HepG2 (cell line): Measurements from ENCODE around the gene CD68. TPM values are rescaled to one million over a fixed set of nuclear protein-coding genes. Genes with fewer than 3 reads are reported as not detected.

Experiments used
- CREM ChIP-seq, 2 experiments: sonication (generic) in 1 of 2; formaldehyde crosslinking in 1 of 2; IDR thresholded peaks; 2 replicates each; pipeline versions ENCODE4 v1.4.0 to v1.6.1; 2016 to 2020; ENCODE audit warnings: antibody characterized with exemption in 1 of 2, mild to moderate bottlenecking in 1 of 2, missing genetic modification reagents in 1 of 2
- HNRNPH1 ChIP-seq: fragments of 200-400 bp; formaldehyde crosslinking; optimal IDR thresholded peaks from 2 replicates; pipeline ENCODE3; 2017; ENCODE audit warnings: mild to moderate bottlenecking, low read depth, low read length
- HOXA3 ChIP-seq: sonication (generic); formaldehyde crosslinking; IDR thresholded peaks from 2 replicates; pipeline ENCODE4 v1.5.0; 2020; ENCODE audit warnings: missing genetic modification reagents
- IKZF1 ChIP-seq: fragments of 450-650 bp; IDR thresholded peaks from 2 replicates; pipeline ENCODE4 v1.7.1; 2016
- KLF15 ChIP-seq: sonication (generic); formaldehyde crosslinking; IDR thresholded peaks from 2 replicates; pipeline ENCODE4 v1.8.1; 2023; ENCODE audit warnings: borderline replicate concordance, mild to moderate bottlenecking, inconsistent platforms, missing genetic modification reagents, mixed read lengths
- KMT2B ChIP-seq: IDR thresholded peaks from 2 replicates; pipeline ENCODE4 v1.6.1; 2016; ENCODE audit warnings: missing genetic modification reagents, missing compliant biosample characterization
- MAFK ChIP-seq, 2 experiments: IDR thresholded peaks in 1 of 2; conservative IDR thresholded peaks in 1 of 2; 2 replicates each; pipeline ENCODE4 v1.6.1; 2011; ENCODE audit warnings: improper control_type of control experiment in 2 of 2, low read length in 2 of 2
- NFE2L2 ChIP-seq: fragments of 150-350 bp; IDR thresholded peaks from 2 replicates; pipeline ENCODE4 v1.6.1; 2014; ENCODE audit warnings: low read length
- NR1H2 ChIP-seq: sonication (generic); formaldehyde crosslinking; IDR thresholded peaks from 2 replicates; pipeline ENCODE4 v1.8.1; 2022; ENCODE audit warnings: low read depth, missing genetic modification reagents, borderline replicate concordance
- RBAK ChIP-seq: sonication (generic); formaldehyde crosslinking; IDR thresholded peaks from 2 replicates; pipeline ENCODE4 v1.5.1; 2020; ENCODE audit warnings: mild to moderate bottlenecking, missing genetic modification reagents
- SIX1 ChIP-seq: sonication (generic); formaldehyde crosslinking; IDR thresholded peaks from 2 replicates; pipeline ENCODE4 v1.4.0; 2020; ENCODE audit warnings: missing genetic modification reagents, borderline replicate concordance
- SMAD3 ChIP-seq: sonication (generic); formaldehyde crosslinking; IDR thresholded peaks from 2 replicates; pipeline ENCODE4 v1.4.0; 2020; ENCODE audit warnings: missing genetic modification reagents
- ZBTB7A ChIP-seq: sonication (generic); formaldehyde crosslinking; IDR thresholded peaks from 2 replicates; pipeline ENCODE4 v1.8.0; 2022; ENCODE audit warnings: mild to moderate bottlenecking, missing genetic modification reagents
- ZNF343 ChIP-seq: sonication (generic); formaldehyde crosslinking; IDR thresholded peaks from 2 replicates; pipeline ENCODE4 v1.4.0; 2020; ENCODE audit warnings: mild to moderate bottlenecking, missing genetic modification reagents
- ZNF547 ChIP-seq: sonication (generic); formaldehyde crosslinking; IDR thresholded peaks from 2 replicates; pipeline ENCODE4 v1.5.1; 2020; ENCODE audit warnings: mild to moderate bottlenecking, missing genetic modification reagents
- ZNF607 ChIP-seq: sonication (generic); formaldehyde crosslinking; IDR thresholded peaks from 2 replicates; pipeline ENCODE4 v1.5.1; 2020; ENCODE audit warnings: missing genetic modification reagents, mild to moderate bottlenecking, borderline replicate concordance
- ZNF709 ChIP-seq: sonication (generic); formaldehyde crosslinking; IDR thresholded peaks from 2 replicates; pipeline ENCODE4 v1.5.0; 2020; ENCODE audit warnings: mild to moderate bottlenecking, missing genetic modification reagents
- polyA plus RNA-seq, 8 experiments: library from polyadenylated mRNA; depleted of rRNA in 3 of 8; stranded (reverse) in 7 of 8; unstranded in 1 of 8; fragments of >200 nt; fragmentation: Illumina TruSeq in 4 of 8; extraction: Trizol in 4 of 8; gene quantifications; 2 replicates each; pipeline versions ENCODE4 v1.2.1 to v1.2.3, GENCODE V29; 2011 to 2016; ENCODE audit warnings: low read depth in 4 of 8, missing spikeins in 1 of 8, mixed read lengths in 1 of 8; ENCODE audit not compliant: insufficient read depth in 1 of 8
- total RNA-seq, 5 experiments: library from RNA; depleted of rRNA; stranded (reverse); fragments of >200 nt; fragmentation: Illumina TruSeq; extraction: Trizol; gene quantifications; 2 replicates each; pipeline ENCODE4 v1.2.3, GENCODE V29; 2016; ENCODE audit warnings: low read depth in 1 of 5
- TF ChIP-seq, protein P1 (sequence below): sonication (generic); formaldehyde crosslinking; IDR thresholded peaks from 2 replicates; pipeline ENCODE4 v1.4.0; 2020; ENCODE audit warnings: missing genetic modification reagents
- TF ChIP-seq, protein P2 (sequence below): sonication (generic); formaldehyde crosslinking; IDR thresholded peaks from 2 replicates; pipeline ENCODE4 v1.4.0; 2020; ENCODE audit warnings: missing genetic modification reagents
- TF ChIP-seq, protein P3 (sequence below): sonication (generic); formaldehyde crosslinking; IDR thresholded peaks from 2 replicates; pipeline ENCODE4 v1.9.0; 2022; ENCODE audit warnings: low read depth, missing genetic modification reagents

CD68 gene
- total and polyA plus RNA-seq, 2 of the 13 experiments (the other 11 are each of a cell fraction or from before 2014, with no cell fraction given) = 10.3 to 104 TPM

DNA sequence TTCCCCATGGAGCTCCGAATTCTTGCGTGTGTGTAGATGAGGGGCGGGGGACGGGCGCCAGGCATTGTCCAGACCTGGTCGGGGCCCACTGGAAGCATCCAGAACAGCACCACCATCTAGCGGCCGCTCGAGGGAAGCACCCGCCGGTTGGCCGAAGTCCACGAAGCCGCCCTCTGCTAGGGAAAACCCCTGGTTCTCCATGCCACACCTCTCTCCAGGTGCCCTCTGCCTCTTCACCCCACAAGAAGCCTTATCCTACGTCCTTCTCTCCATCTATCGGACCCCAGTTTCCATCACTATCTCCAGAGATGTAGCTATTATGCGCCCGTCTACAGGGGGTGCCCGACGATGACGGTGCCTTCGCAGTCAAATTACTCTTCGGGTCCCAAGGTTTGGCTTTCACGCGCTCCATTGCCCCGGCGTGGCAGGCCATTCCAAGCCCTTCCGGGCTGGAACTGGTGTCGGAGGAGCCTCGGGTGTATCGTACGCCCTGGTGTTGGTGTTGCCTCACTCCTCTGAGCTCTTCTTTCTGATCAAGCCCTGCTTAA is 18.3 kb upstream of the CD68 start (continued):
- TF ChIP-seq, protein P1, sequence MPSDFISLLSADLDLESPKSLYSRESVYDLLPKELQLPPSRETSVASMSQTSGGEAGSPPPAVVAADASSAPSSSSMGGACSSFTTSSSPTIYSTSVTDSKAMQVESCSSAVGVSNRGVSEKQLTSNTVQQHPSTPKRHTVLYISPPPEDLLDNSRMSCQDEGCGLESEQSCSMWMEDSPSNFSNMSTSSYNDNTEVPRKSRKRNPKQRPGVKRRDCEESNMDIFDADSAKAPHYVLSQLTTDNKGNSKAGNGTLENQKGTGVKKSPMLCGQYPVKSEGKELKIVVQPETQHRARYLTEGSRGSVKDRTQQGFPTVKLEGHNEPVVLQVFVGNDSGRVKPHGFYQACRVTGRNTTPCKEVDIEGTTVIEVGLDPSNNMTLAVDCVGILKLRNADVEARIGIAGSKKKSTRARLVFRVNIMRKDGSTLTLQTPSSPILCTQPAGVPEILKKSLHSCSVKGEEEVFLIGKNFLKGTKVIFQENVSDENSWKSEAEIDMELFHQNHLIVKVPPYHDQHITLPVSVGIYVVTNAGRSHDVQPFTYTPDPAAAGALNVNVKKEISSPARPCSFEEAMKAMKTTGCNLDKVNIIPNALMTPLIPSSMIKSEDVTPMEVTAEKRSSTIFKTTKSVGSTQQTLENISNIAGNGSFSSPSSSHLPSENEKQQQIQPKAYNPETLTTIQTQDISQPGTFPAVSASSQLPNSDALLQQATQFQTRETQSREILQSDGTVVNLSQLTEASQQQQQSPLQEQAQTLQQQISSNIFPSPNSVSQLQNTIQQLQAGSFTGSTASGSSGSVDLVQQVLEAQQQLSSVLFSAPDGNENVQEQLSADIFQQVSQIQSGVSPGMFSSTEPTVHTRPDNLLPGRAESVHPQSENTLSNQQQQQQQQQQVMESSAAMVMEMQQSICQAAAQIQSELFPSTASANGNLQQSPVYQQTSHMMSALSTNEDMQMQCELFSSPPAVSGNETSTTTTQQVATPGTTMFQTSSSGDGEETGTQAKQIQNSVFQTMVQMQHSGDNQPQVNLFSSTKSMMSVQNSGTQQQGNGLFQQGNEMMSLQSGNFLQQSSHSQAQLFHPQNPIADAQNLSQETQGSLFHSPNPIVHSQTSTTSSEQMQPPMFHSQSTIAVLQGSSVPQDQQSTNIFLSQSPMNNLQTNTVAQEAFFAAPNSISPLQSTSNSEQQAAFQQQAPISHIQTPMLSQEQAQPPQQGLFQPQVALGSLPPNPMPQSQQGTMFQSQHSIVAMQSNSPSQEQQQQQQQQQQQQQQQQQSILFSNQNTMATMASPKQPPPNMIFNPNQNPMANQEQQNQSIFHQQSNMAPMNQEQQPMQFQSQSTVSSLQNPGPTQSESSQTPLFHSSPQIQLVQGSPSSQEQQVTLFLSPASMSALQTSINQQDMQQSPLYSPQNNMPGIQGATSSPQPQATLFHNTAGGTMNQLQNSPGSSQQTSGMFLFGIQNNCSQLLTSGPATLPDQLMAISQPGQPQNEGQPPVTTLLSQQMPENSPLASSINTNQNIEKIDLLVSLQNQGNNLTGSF (CRISPR knock-in tag) = no peak
- TF ChIP-seq IKZF1 (no peak), HNRNPH1 (no peak), ZNF547 (CRISPR knock-in tag) (0 out of 2 replicates have a peak, but pooled peaks have one; percentile 15), SIX1 (CRISPR knock-in tag) (no peak), KLF15 (CRISPR knock-in tag) (0 out of 2 replicates have a peak, but pooled peaks have one; percentile 55), SMAD3 (CRISPR knock-in tag) (0 out of 2 replicates have a peak, but pooled peaks have one; percentile 22), CREM (IDR thresholded peaks at IDR 0.05) (no peak), CREM (CRISPR knock-in tag; IDR thresholded peaks at IDR 0.05) (no peak), ZNF709 (no peak; the same call in 1 of the 2 replicates), HOXA3 (CRISPR knock-in tag) (no peak), ZBTB7A (CRISPR knock-in tag) (0 out of 2 replicates have a peak, but pooled peaks have one; percentile 46), MAFK (conservative IDR thresholded peaks at IDR 0.05 in 1 of 2, IDR thresholded peaks at IDR 0.05 in 1 of 2; ENCODE audit: low read length in 2 of 2) (no peak), ZNF607 (CRISPR knock-in tag) (no peak; the same call in 1 of the 2 replicates), RBAK (CRISPR knock-in tag) (no peak), ZNF343 (no peak), NFE2L2 (no peak), NR1H2 (CRISPR knock-in tag) (0 out of 2 replicates have a peak, but pooled peaks have one; percentile 35), KMT2B (CRISPR knock-in tag) (no peak)
- TF ChIP-seq, protein P2, sequence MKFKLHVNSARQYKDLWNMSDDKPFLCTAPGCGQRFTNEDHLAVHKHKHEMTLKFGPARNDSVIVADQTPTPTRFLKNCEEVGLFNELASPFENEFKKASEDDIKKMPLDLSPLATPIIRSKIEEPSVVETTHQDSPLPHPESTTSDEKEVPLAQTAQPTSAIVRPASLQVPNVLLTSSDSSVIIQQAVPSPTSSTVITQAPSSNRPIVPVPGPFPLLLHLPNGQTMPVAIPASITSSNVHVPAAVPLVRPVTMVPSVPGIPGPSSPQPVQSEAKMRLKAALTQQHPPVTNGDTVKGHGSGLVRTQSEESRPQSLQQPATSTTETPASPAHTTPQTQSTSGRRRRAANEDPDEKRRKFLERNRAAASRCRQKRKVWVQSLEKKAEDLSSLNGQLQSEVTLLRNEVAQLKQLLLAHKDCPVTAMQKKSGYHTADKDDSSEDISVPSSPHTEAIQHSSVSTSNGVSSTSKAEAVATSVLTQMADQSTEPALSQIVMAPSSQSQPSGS (CRISPR knock-in tag) = no peak
- TF ChIP-seq, protein P3, sequence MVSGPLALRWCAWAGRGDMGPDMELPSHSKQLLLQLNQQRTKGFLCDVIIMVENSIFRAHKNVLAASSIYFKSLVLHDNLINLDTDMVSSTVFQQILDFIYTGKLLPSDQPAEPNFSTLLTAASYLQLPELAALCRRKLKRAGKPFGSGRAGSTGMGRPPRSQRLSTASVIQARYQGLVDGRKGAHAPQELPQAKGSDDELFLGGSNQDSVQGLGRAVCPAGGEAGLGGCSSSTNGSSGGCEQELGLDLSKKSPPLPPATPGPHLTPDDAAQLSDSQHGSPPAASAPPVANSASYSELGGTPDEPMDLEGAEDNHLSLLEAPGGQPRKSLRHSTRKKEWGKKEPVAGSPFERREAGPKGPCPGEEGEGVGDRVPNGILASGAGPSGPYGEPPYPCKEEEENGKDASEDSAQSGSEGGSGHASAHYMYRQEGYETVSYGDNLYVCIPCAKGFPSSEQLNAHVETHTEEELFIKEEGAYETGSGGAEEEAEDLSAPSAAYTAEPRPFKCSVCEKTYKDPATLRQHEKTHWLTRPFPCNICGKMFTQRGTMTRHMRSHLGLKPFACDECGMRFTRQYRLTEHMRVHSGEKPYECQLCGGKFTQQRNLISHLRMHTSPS (CRISPR knock-in tag) = no peak
